GM12891 (cell line): Measurements from ENCODE around the gene FGGY.
"Not testable (repeated sequence)": the region's sequence is repeated elsewhere in the genome, so short reads cannot be mapped to it uniquely, and the experiment has no call there.

Source experiments
- DNase-seq: peaks from one replicate; pipeline ENCODE4 v3.0.0; 2011; ENCODE audit warnings: low spot score; ENCODE audit not compliant: insufficient read length
- FAIRE-seq: peaks from 2 replicates; lab custom pipeline; 2011; peaks lifted over from hg19 to GRCh38; lab: Jason Lieb, UNC
- PAX5 ChIP-seq: IDR thresholded peaks from 2 replicates; pipeline ENCODE4 v1.6.1; 2011; ENCODE audit warnings: low read length, moderate library complexity, mild to moderate bottlenecking; ENCODE audit not compliant: insufficient read depth, severe bottlenecking
- POLR2A ChIP-seq: IDR thresholded peaks from 2 replicates; pipeline ENCODE4 v1.6.1; 2011; ENCODE audit warnings: low read depth, low read length, control low read depth
- POLR2AphosphoS5 ChIP-seq: IDR thresholded peaks from 2 replicates; pipeline ENCODE4 v1.6.1; 2011; ENCODE audit warnings: low read depth, low read length, control low read depth
- POU2F2 ChIP-seq: IDR thresholded peaks from 2 replicates; pipeline ENCODE4 v1.6.1; 2011; ENCODE audit warnings: low read depth, mild to moderate bottlenecking, control low read depth, low read length, moderate library complexity
- SPI1 ChIP-seq: IDR thresholded peaks from 2 replicates; pipeline ENCODE4 v1.6.1; 2011; ENCODE audit warnings: low read depth, low read length, control low read depth
- TAF1 ChIP-seq: IDR thresholded peaks from 2 replicates; pipeline ENCODE4 v1.6.1; 2011; ENCODE audit warnings: low read depth, low read length, control low read depth

The FGGY gene

GRCh38 chr1:59720326-59721115 lies 423.6 kb downstream of the FGGY start:
- DNase-seq (no peak), FAIRE-seq (no peak)
- no peak for TF ChIP-seq POLR2A

- TF ChIP-seq TAF1 (no peak), PAX5 (no peak), POLR2A (no peak), POLR2AphosphoS5 (no peak), SPI1 (no peak), POU2F2 (no peak)
- DNase-seq (no peak), FAIRE-seq (no peak)
Measured at GRCh38 chr1:59730302-59730701, 433.4 kb downstream of the FGGY start.

GRCh38 chr1:59730759-59731478 lies 434.0 kb downstream of the FGGY start:
- TF ChIP-seq POLR2AphosphoS5, result no peak
- TF ChIP-seq PAX5, result no peak
- TF ChIP-seq POLR2A, result no peak
- no peak for TF ChIP-seq TAF1
- TF ChIP-seq POU2F2, result no peak
- TF ChIP-seq SPI1, result no peak
- peak; percentile 13 for FAIRE-seq
- no peak for DNase-seq

- TF ChIP-seq PAX5 (no peak), POLR2A (no peak), POU2F2 (no peak), TAF1 (no peak), POLR2AphosphoS5 (no peak), SPI1 (no peak)
- FAIRE-seq, result no peak
- DNase-seq, result no peak
Measured at GRCh38 chr1:59731591-59731990, 434.7 kb downstream of the FGGY start.

GRCh38 chr1:59732214-59732955 lies 435.5 kb downstream of the FGGY start:
- DNase-seq, result no peak
- TF ChIP-seq SPI1, result no peak
- no peak for TF ChIP-seq PAX5
- no peak for TF ChIP-seq TAF1
- TF ChIP-seq POU2F2, result no peak
- no peak for TF ChIP-seq POLR2AphosphoS5
- TF ChIP-seq POLR2A, result no peak
- no peak for FAIRE-seq

GRCh38 chr1:59733443-59734141 lies 436.7 kb downstream of the FGGY start:
- DNase-seq (no peak), FAIRE-seq (no peak)
- TF ChIP-seq POU2F2 (no peak), PAX5 (no peak), SPI1 (no peak), POLR2A (no peak), POLR2AphosphoS5 (no peak), TAF1 (no peak)

GRCh38 chr1:59735927-59736326 lies 439.0 kb downstream of the FGGY start:
- not testable (repeated sequence) for DNase-seq, FAIRE-seq

GRCh38 chr1:59736744-59737143 lies 439.9 kb downstream of the FGGY start:
- no peak for FAIRE-seq
- no peak for TF ChIP-seq PAX5
- TF ChIP-seq TAF1, result no peak
- no peak for DNase-seq

GRCh38 chr1:59737638-59738037 lies 440.7 kb downstream of the FGGY start:
- TF ChIP-seq SPI1, result no peak
- no peak for TF ChIP-seq POU2F2
- TF ChIP-seq POLR2AphosphoS5, result no peak
- no peak for TF ChIP-seq TAF1
- no peak for TF ChIP-seq POLR2A
- TF ChIP-seq PAX5, result no peak
- DNase-seq (no peak), FAIRE-seq (no peak)
